ENCODE results near the gene GEMIN7. TPM values are rescaled to one million over a fixed set of nuclear protein-coding genes. Genes with fewer than 3 reads are reported as not detected.
A peak's percentile ranks its signal among the peaks of the same experiment; 100 is the strongest.

Gene GEMIN7
- total and polyA plus RNA-seq, 2 of the 13 experiments (the other 11 are each of a cell fraction or from before 2014, with no cell fraction given): 24.1 to 30.6 TPM

GRCh38 chr19:45125975-45126493 lies 47.0 kb downstream of the GEMIN7 start:
- FAIRE-seq (peak; percentile 91), ATAC-seq (peak; percentile 84), DNase-seq (ENCODE audit: low spot score) (peak; percentile 65)
- Histone ChIP-seq H3K36me3 (replicated peaks in 1 of 2; ENCODE audit: control insufficient read depth in 1 of 2, insufficient read depth in 2 of 2, low read length in 2 of 2) (peaks cover 9 to 15% of the 10 kb centered on the region in 2 experiments; a peak in 3 of 5 replicates), H3K4me3 (replicated peaks in 1 of 3; ENCODE audit: insufficient read depth in 1 of 3, low read depth in 2 of 3, low read length in 3 of 3) (no peak overlapping the region), H3K27ac (ENCODE audit: extremely low read length, insufficient read depth, low read length) (no peak overlapping the region), H3K9ac (ENCODE audit: insufficient read depth, low read depth, low read length) (no peak overlapping the region), H3K79me2 (ENCODE audit: insufficient read depth, low read length) (peaks cover 42% of the 10 kb centered on the region), H3K4me2 (ENCODE audit: low read depth, low read length) (no peak overlapping the region), H3K4me1 (ENCODE audit: insufficient read depth, low read length) (peaks cover 31% of the 10 kb centered on the region), H3K9me3 (ENCODE audit: low read length) (no peaks in the 10 kb centered on the region), H4K20me1 (ENCODE audit: insufficient read depth, low read length) (peaks cover 23% of the 10 kb centered on the region; the same call in 1 of the 2 replicates), H3K27me3 (ENCODE audit: control insufficient read depth in 1 of 2, insufficient read depth in 2 of 2, low read length in 2 of 2) (no peaks in the 10 kb centered on the region), H2AFZ (ENCODE audit: low read length) (no peak overlapping the region)
- ChIA-PET POLR2A (interaction anchor here (0.9 to 1.1 kb wide), 3 partner anchors 10 to 47 kb away, joined by 3 to 5 read pairs (median 4); partner anchors contain the start of genes GEMIN7 and PPP1R37), CTCF (ENCODE audit: low intra/inter-chr PET ratio, low total read pairs) (interaction anchor here (1.0 to 1.4 kb wide), 3 partner anchors 22 to 109 kb away, joined by 3 to 7 read pairs (median 4); no protein-coding TSS in a partner anchor)
- intact Hi-C loops (cut with micrococcal nuclease; ENCODE audit: unreplicated experiment): loop anchor here (1.0 to 5.0 kb wide), 3 partner anchors 22 to 109 kb away; partner anchors contain the start of genes GEMIN7 and ZNF296
- no TSS peak for BruUV-seq (replicated peaks)
- 52% methylated on average over 2 of the region's 12 CpGs for WGBS (ENCODE audit: low lambda C conversion rate)
- in situ Hi-C loops (cut with HindIII; ENCODE audit: extremely low pct_ligation_motif_present, low pct_unique_long_range_greater_than_20kb): loop anchor here (10.0 kb wide), 1 partner anchor 111 kb away; no protein-coding TSS in a partner anchor
- TF ChIP-seq POGK (CRISPR knock-in tag; conservative IDR thresholded peaks at IDR 0.05): no peak
- no peak for TF ChIP-seq AHDC1 (CRISPR knock-in tag; IDR thresholded peaks at IDR 0.05; ENCODE audit: borderline replicate concordance)
- no peak for TF ChIP-seq ZBTB20 (CRISPR knock-in tag; IDR thresholded peaks at IDR 0.05; ENCODE audit: borderline replicate concordance, low read depth)
- 0 out of 2 replicates have a peak, but pooled peaks have one; percentile 29 for TF ChIP-seq HNF1B (CRISPR knock-in tag; IDR thresholded peaks at IDR 0.05)
- TF ChIP-seq SKI (IDR thresholded peaks at IDR 0.05; ENCODE audit: partially characterized antibody): no peak
- TF ChIP-seq ETV5 (CRISPR knock-in tag; IDR thresholded peaks at IDR 0.05; ENCODE audit: borderline replicate concordance): no peak
- TF ChIP-seq ZSCAN20 (CRISPR knock-in tag; IDR thresholded peaks at IDR 0.05; ENCODE audit: borderline replicate concordance): no peak
- TF ChIP-seq ZNF251 (CRISPR knock-in tag; IDR thresholded peaks at IDR 0.05): no peak
- peak; percentile 43; the same call in 1 of the 2 replicates for TF ChIP-seq RXRA (CRISPR knock-in tag; IDR thresholded peaks at IDR 0.05)
- TF ChIP-seq NFE2L2 (IDR thresholded peaks at IDR 0.05; ENCODE audit: low read length): no peak
- no peak for TF ChIP-seq MTA1 (CRISPR knock-in tag; IDR thresholded peaks at IDR 0.05; ENCODE audit: borderline replicate concordance)
- no peak for TF ChIP-seq BRD4 (CRISPR knock-in tag; IDR thresholded peaks at IDR 0.05)
- no peak for TF ChIP-seq ZNF484 (CRISPR knock-in tag; IDR thresholded peaks at IDR 0.05; ENCODE audit: borderline replicate concordance, low read depth)
- TF ChIP-seq SMC3 (IDR thresholded peaks at IDR 0.05; ENCODE audit: low read length): peak; percentile 76
- TF ChIP-seq ZNF337 (CRISPR knock-in tag; IDR thresholded peaks at IDR 0.05; ENCODE audit: borderline replicate concordance, low read depth): no peak
